CD14-positive monocyte (primary cell): ENCODE data around the gene PRDM13. TPM values are rescaled to one million over a fixed set of nuclear protein-coding genes. Genes with fewer than 3 reads are reported as not detected.

Experiments
- DNase-seq, 3 donors: peaks; one replicate each; pipeline ENCODE4 v3.0.0-alpha.2; 2011 to 2022
- H2AFZ ChIP-seq: 2 replicates; pipeline ENCODE4 v1.6.0; 2012; ENCODE audit warnings: mild to moderate bottlenecking, low read depth, low read length, inconsistent platforms; ENCODE audit not compliant: insufficient read depth, poor library complexity, severe bottlenecking
- H3K27ac ChIP-seq, 2 donors: 1 replicate in 1 of 2; 2 replicates in 1 of 2; pipeline ENCODE4 v1.5.1; 2012 to 2013; ENCODE audit warnings: low read length in 2 of 2, control low read depth in 1 of 2, inconsistent platforms in 1 of 2, low read depth in 1 of 2, mild to moderate bottlenecking in 1 of 2
- H3K27me3 ChIP-seq, 2 donors: one replicate each; pipeline versions ENCODE4 v1.6.0 to v1.6.1; 2011 to 2013; ENCODE audit warnings: low read length in 2 of 2; ENCODE audit not compliant: control insufficient read depth in 2 of 2, insufficient read depth in 2 of 2
- H3K36me3 ChIP-seq, 2 donors: replicated peaks in 1 of 2; 1 replicate in 1 of 2; 2 replicates in 1 of 2; pipeline versions ENCODE4 v1.5.1 to v1.6.1; 2012 to 2013; ENCODE audit warnings: low read length in 2 of 2, control low read depth in 1 of 2, inconsistent platforms in 1 of 2, mild to moderate bottlenecking in 1 of 2; ENCODE audit not compliant: insufficient read depth in 2 of 2, control insufficient read depth in 1 of 2
- H3K4me1 ChIP-seq, 2 donors: 1 replicate in 1 of 2; 2 replicates in 1 of 2; pipeline versions ENCODE4 v1.5.1 to v1.6.1; 2012 to 2013; ENCODE audit warnings: low read length in 2 of 2, control low read depth in 1 of 2, inconsistent platforms in 1 of 2, mild to moderate bottlenecking in 1 of 2, moderate library complexity in 1 of 2; ENCODE audit not compliant: insufficient read depth in 2 of 2, control insufficient read depth in 1 of 2
- H3K4me2 ChIP-seq: replicated peaks from 2 replicates; pipeline ENCODE3; 2012; ENCODE audit warnings: low read length, moderate library complexity, mild to moderate bottlenecking; ENCODE audit not compliant: poor library complexity, severe bottlenecking; ENCODE audit errors: extremely low read depth
- H3K4me3 ChIP-seq, 3 experiments: fragments of 200-600 bp in 1 of 3; sonication (generic) in 1 of 3; replicated peaks in 1 of 3; 1 replicate in 2 of 3; 2 replicates in 1 of 3; pipeline ENCODE4 v1.5.1; 2011 to 2013; ENCODE audit warnings: low read length in 3 of 3, mild to moderate bottlenecking in 3 of 3, control low read depth in 2 of 3, low read depth in 2 of 3, inconsistent platforms in 1 of 3, moderate library complexity in 1 of 3
- H3K79me2 ChIP-seq: 2 replicates; pipeline ENCODE4 v1.6.0; 2012; ENCODE audit warnings: mild to moderate bottlenecking, control low read depth, inconsistent platforms, low read length, moderate library complexity; ENCODE audit not compliant: insufficient read depth
- H3K9ac ChIP-seq: 2 replicates; pipeline ENCODE4 v1.6.0; 2017; ENCODE audit warnings: low read length, mild to moderate bottlenecking; ENCODE audit not compliant: insufficient read depth, poor library complexity, severe bottlenecking
- H3K9me3 ChIP-seq, 2 donors: replicated peaks in 1 of 2; 1 replicate in 1 of 2; 2 replicates in 1 of 2; pipeline versions ENCODE4 v1.5.1 to v1.6.1; 2012 to 2013; ENCODE audit warnings: low read length in 2 of 2, control low read depth in 1 of 2; ENCODE audit not compliant: control insufficient read depth in 1 of 2, insufficient read depth in 1 of 2
- H4K20me1 ChIP-seq: 2 replicates; pipeline ENCODE4 v1.6.0; 2012; ENCODE audit warnings: mild to moderate bottlenecking, low read length, control low read depth, moderate library complexity; ENCODE audit not compliant: insufficient read depth
- H3K27ac Mint-ChIP-seq, 7 donors: one replicate each; pipeline ENCODE4 v1.8.0; 2020; ENCODE audit warnings: mild to moderate bottlenecking in 7 of 7, mixed read lengths in 7 of 7, moderate library complexity in 6 of 7, inconsistent platforms in 2 of 7
- H3K27me3 Mint-ChIP-seq, 3 donors: one replicate each; pipeline ENCODE4 v1.8.0; 2021 to 2022; ENCODE audit warnings: low read depth in 3 of 3, mild to moderate bottlenecking in 3 of 3, mixed read lengths in 3 of 3, moderate library complexity in 3 of 3, inconsistent platforms in 1 of 3
- H3K36me3 Mint-ChIP-seq, 2 donors: one replicate each; pipeline ENCODE4 v1.8.0; 2020; ENCODE audit warnings: mixed read lengths in 2 of 2, inconsistent platforms in 1 of 2, mild to moderate bottlenecking in 1 of 2
- H3K4me1 Mint-ChIP-seq: one replicate; pipeline ENCODE4 v1.8.0; 2020; ENCODE audit warnings: mild to moderate bottlenecking, mixed read lengths
- H3K4me3 Mint-ChIP-seq, 2 donors: one replicate each; pipeline ENCODE4 v1.8.0; 2020; ENCODE audit warnings: mild to moderate bottlenecking in 2 of 2, mixed read lengths in 2 of 2, moderate library complexity in 1 of 2
- H3K9me3 Mint-ChIP-seq, 7 donors: one replicate each; pipeline ENCODE4 v1.8.0; 2020 to 2022; ENCODE audit warnings: mixed read lengths in 7 of 7, mild to moderate bottlenecking in 6 of 7, moderate library complexity in 6 of 7, inconsistent platforms in 2 of 7
- CTCF ChIP-seq: fragments of 200-600 bp; IDR thresholded peaks from one replicate; pipeline ENCODE4 v1.8.0; 2022; ENCODE audit warnings: antibody characterized with exemption, mild to moderate bottlenecking
- WGBS: methylation state at CpG from one replicate; pipeline ENCODE4 v1.1.5; 2013; ENCODE audit warnings: missing lambda C conversion rate; ENCODE audit not compliant: insufficient coverage; 5-methylcytosine and 5-hydroxymethylcytosine counted together
- intact Hi-C, 2 donors: fragments of 100-400 bp; cut with micrococcal nuclease; formaldehyde crosslinking; loops; one replicate each; pipeline versions ENCODE4 v1.15.0 to v1.15.1; 2023
- polyA plus RNA-seq, 3 donors: library from polyadenylated mRNA; depleted of rRNA in 1 of 3; unstranded in 2 of 3; stranded (reverse) in 1 of 3; fragments of 300-500 nt in 2 of 3; fragments of >200 nt in 1 of 3; fragmentation: Illumina TruSeq in 2 of 3; gene quantifications; 1 replicate in 2 of 3; 2 replicates in 1 of 3; pipeline ENCODE4 v1.2.3, GENCODE V29; 2012 to 2021

PRDM13 gene
- polyA plus RNA-seq, 3 donors = not detected

DNA sequence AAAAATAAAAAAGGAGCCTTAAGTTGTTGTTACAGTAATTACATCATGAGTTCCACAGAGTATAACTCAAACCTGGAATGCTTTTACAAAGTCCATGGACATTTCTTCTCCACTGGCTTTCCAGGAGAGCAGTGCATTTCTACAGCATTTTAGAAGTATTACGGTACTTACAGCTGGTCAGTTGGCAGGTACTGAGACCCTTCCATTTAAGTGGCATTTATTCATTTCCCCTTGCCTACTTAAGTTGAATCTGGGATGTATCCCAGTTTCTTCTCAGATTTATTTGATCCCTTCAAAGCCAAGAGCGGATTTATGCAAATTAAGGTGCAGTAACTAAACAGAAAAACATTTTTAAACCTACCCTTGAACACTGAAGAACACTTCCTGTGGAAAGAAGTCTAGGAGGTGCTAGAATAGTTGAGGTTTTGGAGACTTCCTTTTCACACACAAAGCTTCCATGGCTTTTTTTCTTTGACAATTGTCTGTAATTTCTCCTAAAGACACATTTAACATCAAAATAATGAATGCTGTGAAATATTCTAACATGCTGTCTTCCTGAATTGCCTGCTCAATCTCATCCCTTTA is 3.4 kb downstream of the PRDM13 start:
- no CpG with 5 or more reads among the region's 2 CpGs for WGBS
- H3K79me2 ChIP-seq = no peaks in the 10 kb centered on the region
- no peak overlapping the region for H3K4me2 ChIP-seq
- Mint-ChIP-seq H3K27ac (no peak overlapping the region), H3K4me1 (peaks cover 43% of the 10 kb centered on the region), H3K36me3 (peaks cover 0 to 18% of the 10 kb centered on the region in 2 donors), H3K9me3 (peaks cover 0 to 49% (median 13%) of the 10 kb centered on the region in 7 donors), H3K4me3 (peak overlapping the region in 1 of 2 donors; percentile 75), H3K27me3 (peaks cover 92 to 97% (median 94%) of the 10 kb centered on the region in 3 donors)
- H4K20me1 ChIP-seq = no peaks in the 10 kb centered on the region
- no peak overlapping the region for H3K27ac ChIP-seq
- no peak for DNase-seq
- no peak overlapping the region for H2AFZ ChIP-seq
- peaks cover 6 to 51% of the 10 kb centered on the region in 2 donors for H3K9me3 ChIP-seq
- no peak overlapping the region for H3K9ac ChIP-seq
- no peak overlapping the region for H3K4me3 ChIP-seq
- H3K4me1 ChIP-seq = peaks cover 23 to 28% of the 10 kb centered on the region in 2 donors
- no peak for TF ChIP-seq CTCF
- intact Hi-C loops = no loop called here
- no peaks in the 10 kb centered on the region for H3K36me3 ChIP-seq
- H3K27me3 ChIP-seq = peaks cover 90 to 95% of the 10 kb centered on the region in 2 donors

- Mint-ChIP-seq H3K4me1 (peaks cover 40% of the 10 kb centered on the region), H3K27me3 (peaks cover 91 to 97% (median 93%) of the 10 kb centered on the region in 3 donors), H3K36me3 (peaks cover 0 to 17% of the 10 kb centered on the region in 2 donors), H3K9me3 (peaks cover 0 to 41% (median 10%) of the 10 kb centered on the region in 7 donors), H3K4me3 (peak overlapping the region in 1 of 2 donors; percentile 71), H3K27ac (no peak overlapping the region)
- Histone ChIP-seq H3K4me3 (no peak overlapping the region), H3K4me1 (peaks cover 23 to 28% of the 10 kb centered on the region in 2 donors), H3K9me3 (peaks cover 3 to 42% of the 10 kb centered on the region in 2 donors), H3K27ac (no peak overlapping the region), H3K9ac (no peak overlapping the region), H3K27me3 (peaks cover 90 to 95% of the 10 kb centered on the region in 2 donors), H3K79me2 (no peaks in the 10 kb centered on the region), H4K20me1 (no peaks in the 10 kb centered on the region), H3K4me2 (no peak overlapping the region), H3K36me3 (no peaks in the 10 kb centered on the region), H2AFZ (no peak overlapping the region)
- DNase-seq = peak in 1 of 3 donors; percentile 42
- no peak for TF ChIP-seq CTCF
- no CpG with 5 or more reads among the region's 3 CpGs for WGBS
- intact Hi-C loops = no loop called here
Measured at GRCh38 chr6:99611148-99611547, 4.5 kb downstream of the PRDM13 start.
